Measurements from ENCODE around the gene PLAC1.

The PLAC1 gene

DNA sequence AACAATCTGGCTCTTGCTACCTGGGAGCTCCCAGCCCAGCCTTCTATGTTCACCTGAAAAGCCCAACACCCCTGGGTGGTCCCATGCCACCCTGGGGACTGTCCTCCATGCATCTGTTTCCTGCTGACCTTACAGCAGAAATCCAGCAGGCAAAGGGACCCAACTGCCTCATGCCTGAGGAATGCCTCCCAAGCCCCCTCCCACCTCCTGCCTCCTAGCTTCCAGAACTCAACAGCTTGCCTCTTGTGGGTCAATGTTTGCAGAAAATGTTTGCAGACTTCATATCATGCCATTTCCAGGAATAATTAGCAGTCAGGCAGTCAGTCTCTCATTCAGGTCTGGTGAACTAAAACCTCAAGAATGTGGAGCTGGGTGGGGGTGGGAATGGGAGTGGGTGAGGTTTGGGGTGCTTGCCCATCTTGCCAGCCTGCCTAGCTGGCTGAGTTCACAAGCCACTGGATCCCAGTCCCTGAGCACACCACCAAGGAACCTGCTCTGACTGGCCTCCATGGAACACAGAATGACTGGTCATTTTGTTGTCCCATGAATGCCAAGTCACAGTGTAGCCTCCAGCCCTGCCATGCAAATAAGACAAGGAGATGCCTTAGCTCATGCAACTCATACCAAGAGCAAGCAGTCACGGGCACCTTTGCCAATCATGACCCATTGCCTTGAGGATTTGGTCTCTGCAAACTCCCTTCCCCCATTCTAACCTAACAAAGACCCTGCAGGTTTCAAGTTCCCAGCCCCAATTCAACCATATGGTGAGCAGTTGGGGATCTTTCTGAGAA is 12.1 kb upstream of the PLAC1 start:
- no peak for DNase-seq

GRCh38 chrX:134669378-134670098 is 11.3 kb upstream of the PLAC1 start:
- no peak for DNase-seq

GRCh38 chrX:134664202-134664601 is 5.9 kb upstream of the PLAC1 start:
- no peak for DNase-seq

- DNase-seq, result no peak
These were observed 3.0 kb upstream of the PLAC1 start for GRCh38 chrX:134661295-134661694.

DNA sequence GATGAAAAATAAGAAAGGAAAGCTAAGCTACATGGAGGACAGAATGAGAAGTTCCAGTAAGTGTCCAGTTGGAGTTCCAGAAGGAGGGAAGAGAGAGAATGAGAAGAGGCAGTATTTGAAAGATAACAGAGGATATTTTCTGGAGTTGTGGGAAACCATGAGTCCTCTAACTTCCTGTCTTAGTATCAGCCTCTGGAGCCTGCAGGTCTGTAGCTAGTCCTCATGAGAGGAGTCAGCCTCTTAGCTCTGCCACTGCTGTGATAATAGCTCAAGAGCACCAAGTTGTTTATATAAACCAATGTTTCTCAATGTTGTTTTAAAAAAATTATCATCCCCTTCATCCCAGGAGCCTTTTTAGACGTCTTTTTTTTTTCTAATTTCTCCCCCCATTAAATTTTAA is 2.4 kb upstream of the PLAC1 start:
- DNase-seq, result no peak

DNA sequence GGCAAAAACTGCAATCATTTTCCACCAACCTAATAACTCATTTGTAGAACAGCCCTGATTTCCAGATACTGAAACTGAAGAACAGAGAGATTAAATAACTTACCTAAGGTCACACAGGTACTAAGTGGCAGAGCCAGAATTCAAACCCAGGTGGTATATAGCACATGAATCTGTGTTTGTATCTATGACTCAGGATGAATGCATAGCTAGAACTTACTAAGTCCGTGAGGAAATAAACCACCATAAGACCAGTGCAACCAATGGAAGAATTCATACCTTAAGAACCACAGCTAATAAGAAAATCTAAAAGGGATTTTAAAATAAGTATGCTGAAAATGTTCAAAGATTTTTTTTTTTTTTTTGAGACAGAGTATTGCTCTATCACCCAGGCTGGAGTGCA is 1.5 kb upstream of the PLAC1 start:
- no peak for DNase-seq

- peak; percentile 44 for DNase-seq
These were observed 421 bp upstream of the PLAC1 start for GRCh38 chrX:134658760-134659023.

GRCh38 chrX:134654398-134655012 is 3.8 kb downstream of the PLAC1 start:
- DNase-seq, result no peak

- DNase-seq, result no peak
These were observed 4.4 kb downstream of the PLAC1 start for GRCh38 chrX:134653835-134654234.

GRCh38 chrX:134650701-134651100 is 7.6 kb downstream of the PLAC1 start:
- DNase-seq, result no peak

- no peak for DNase-seq
These were observed 8.5 kb downstream of the PLAC1 start for GRCh38 chrX:134649770-134650169.

DNA sequence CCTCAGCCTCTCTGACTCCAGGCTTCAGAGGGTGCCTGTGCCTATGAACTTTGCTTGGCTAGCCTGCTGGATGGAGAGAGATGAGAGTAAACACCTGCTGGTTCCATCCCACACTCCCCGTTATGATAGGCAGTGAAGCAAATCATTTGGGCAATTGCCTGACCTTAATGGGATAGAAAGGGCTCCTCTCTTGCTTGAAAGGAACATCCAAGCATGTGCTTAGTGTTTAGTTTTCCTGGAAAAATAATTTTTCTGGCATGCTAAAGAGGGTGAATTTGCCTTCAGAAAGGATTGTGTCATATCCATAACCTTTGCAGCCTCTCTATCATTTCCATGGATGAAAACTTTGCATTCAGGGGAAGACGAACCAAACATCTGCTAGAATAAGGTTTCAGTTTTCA is 10.8 kb downstream of the PLAC1 start:
- DNase-seq, result no peak

DNA sequence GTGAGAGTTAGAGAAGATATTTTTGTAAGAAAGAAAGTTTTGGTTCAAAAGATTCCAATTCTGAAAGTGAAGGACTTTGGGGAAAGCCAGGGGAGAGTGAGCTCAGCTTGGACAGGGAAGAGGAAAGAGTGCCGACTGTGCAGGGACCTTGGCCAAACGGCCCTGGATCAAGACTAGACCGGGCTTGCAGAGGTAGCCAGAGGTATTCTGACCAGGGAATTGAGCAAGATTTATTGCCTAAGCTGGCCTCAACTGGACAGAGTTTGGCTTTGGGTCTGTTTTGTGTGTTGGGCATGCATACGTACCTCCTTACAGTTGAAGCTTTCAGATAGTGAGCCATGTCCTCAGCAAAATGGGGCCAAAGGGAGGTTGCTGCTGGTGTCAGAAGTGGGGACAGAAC is 11.6 kb downstream of the PLAC1 start:
- no peak for DNase-seq

DNA sequence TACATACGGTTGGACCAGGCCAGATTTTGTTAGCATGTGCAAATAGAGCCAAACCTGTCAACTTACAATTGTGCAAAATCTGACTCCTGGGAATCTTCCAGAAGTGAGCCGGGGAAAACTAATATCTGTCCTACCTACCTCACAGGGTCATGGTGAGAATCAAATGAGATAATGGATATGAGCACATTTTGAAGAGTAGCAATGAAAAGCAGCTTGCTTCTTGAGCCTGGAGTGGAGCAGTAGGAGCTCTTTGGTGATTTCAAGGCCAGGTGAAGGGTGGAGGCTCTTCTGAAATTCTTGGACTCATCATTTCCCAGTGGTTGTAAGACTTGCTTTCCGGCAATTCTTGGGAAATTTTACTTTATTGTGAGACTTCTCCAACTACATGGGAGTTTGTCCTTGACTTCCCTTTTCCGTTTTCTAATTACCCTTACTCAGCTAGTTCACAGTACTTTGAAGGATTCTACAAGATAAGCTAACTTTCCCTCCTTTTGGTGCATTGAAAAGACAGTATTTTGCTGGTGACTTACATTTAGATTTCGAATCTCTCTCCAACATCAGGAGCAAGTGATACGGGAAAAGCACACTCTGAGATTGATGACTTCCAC is 12.2 kb downstream of the PLAC1 start:
- DNase-seq, result no peak

GRCh38 chrX:134642386-134642785 is 15.9 kb downstream of the PLAC1 start:
- no peak for DNase-seq

DNA sequence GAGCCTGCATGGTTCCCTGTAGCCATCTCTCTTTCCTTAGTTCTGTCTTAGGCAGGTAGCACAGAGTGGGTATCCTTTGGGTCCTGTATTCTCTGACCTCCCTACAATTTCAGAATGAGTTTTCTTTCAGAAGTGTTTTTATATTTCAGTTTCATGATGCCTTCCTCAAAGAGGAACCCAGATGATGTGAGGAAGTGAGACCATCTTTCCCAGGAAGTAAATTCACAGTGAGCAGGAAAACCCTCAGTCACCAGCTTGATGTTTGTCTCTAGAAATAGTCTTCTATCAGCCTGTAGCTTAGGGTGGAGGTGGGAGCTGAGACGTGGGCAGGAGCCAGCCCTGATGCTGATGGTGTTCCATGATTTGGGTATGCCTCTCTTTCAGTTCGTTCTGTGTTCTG is 16.9 kb downstream of the PLAC1 start:
- DNase-seq, result no peak

- DNase-seq, result no peak
These were observed 17.4 kb downstream of the PLAC1 start for GRCh38 chrX:134640914-134641313.

DNA sequence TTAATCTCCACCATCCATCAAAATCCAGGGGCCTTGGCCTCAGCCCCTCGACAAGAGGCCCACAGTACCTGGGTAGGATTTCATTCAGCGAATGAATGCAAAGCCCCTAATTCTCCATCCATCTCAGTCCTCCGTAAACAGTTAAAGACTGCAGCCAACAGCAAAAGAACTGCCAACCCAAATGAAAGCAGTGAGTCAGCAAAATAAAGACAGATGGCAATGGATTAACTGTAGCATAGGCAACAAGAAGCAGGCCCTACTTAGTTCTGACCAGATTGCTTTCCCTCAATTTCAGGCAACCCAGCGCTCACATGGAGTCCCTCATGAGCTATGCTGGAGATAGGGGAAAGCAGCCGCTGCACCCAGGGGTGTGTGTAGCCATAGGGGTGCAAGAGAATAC is 21.4 kb downstream of the PLAC1 start:
- no peak for DNase-seq

GRCh38 chrX:134634691-134635090 is 23.6 kb downstream of the PLAC1 start:
- DNase-seq, result no peak

DNA sequence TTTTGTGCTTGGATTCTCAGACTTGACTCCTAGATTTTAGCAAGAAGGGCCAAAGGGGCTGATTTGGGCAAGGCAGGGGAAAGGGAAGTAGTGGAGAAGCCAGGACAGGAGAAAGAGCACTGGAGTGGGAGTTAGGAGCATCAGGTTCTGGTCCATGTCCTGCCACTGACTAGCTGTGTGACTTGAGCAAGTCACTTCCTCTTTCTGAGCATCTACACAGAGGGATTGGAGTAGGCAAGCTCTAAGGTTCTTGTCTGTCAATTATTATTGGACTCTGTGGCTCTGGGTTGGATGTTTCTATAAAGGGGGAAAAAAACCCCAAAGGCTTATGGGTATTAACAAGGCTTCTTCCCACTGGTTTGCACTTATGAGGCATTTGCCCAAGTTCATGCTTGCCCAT is 24.4 kb downstream of the PLAC1 start:
- DNase-seq, result no peak

GRCh38 chrX:134633394-134633793 is 24.9 kb downstream of the PLAC1 start:
- no peak for DNase-seq

DNA sequence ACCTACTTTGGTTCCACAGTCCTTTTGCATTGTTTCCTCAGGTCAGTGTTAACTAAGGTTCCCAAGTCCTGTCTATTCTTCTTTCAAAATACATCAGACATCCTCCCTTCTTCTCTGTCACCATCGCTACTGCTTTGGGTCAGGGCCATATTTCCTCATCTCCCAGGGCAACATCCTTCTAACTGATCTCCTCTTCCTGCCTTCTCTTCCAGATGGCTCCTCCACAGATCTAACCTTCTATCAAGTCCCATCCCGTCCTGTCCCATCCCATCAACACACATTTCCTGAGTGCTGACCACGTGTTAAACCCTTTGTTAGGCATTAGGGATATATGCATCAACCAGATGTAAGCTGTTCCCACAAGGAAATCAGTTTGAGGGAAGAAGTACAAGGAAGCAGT is 25.9 kb downstream of the PLAC1 start:
- no peak for DNase-seq

DNA sequence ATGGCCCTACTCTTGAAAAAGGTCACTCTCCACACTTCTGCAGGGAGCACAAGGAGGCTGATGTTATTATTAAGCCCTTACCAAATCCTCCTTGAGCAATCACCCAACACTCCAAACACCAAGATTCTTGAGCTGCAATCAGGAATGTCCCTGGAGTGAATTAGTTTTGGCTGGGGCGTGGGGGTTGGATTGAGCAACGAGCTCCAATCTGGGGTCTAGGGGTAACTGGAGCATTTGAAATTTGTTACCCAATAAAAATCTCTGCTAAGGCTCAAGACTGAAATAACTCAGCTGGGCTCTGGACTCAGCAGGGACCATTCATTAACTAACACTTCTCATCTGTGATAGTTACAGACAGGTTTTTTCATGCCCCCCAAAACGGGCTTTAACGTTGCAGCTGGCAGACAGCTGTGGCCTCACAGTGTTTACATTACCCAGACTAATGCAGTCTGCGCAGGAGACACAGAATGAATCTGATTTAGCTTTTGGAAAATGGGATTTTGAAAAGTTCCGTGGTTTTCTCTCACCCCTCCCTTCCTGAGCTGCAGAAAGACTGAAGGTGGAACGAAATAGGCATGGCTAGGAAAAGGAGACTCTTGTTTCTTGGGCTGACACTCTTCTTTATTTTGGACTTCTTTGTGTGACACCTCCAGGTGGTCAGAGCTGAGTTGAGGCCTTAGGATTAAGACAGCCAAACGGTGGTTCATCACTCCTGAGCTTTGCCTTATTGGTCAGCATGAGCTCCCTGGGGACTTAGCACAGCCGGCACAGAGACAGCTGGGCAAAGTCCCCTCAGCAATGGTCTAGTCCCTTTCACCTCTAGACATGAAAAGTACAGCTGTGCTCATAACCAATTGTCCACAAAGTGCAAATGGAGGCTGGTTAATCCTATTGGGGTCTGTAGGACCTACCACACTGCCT is 26.6 kb downstream of the PLAC1 start:
- DNase-seq, result no peak
